Measurements from ENCODE around the gene CBY3.
A peak's percentile ranks its signal among the peaks of the same experiment; 100 is the strongest.
"Not testable (repeated sequence)": the region's sequence is repeated elsewhere in the genome, so short reads cannot be mapped to it uniquely, and the experiment has no call there.

Gene CBY3

GRCh38 chr5:179679014-179679674 is 1.7 kb downstream of the CBY3 start:
- peak; percentile 45 for DNase-seq (ENCODE audit: low spot score)
- peak overlapping the region; percentile 83 for H3K27ac ChIP-seq

GRCh38 chr5:179678223-179679013 is 2.4 kb downstream of the CBY3 start:
- peak; percentile 94 for DNase-seq (ENCODE audit: low spot score)
- ChIA-PET POLR2A (ENCODE audit: low non-redundant PET) (interaction anchor here (0.6 to 1.4 kb wide), 3 partner anchors 19 to 55 kb away, joined by 3 to 4 read pairs (median 4); partner anchors contain the start of gene HNRNPH1), CTCF (interaction anchor here (0.6 to 1.4 kb wide), 6 partner anchors 9 to 312 kb away, joined by 3 to 8 read pairs (median 4); no protein-coding TSS in a partner anchor)
- TF ChIP-seq CTCF (conservative IDR thresholded peaks at IDR 0.05; ENCODE audit: low read depth) = no peak
- H3K27ac ChIP-seq = peak overlapping the region; percentile 83

More at GRCh38 chr5:179679014-179679674, 1.7 kb downstream of the CBY3 start:
- CTCF ChIA-PET = interaction anchor here (0.8 to 1.2 kb wide), 2 partner anchors 41 to 71 kb away, joined by 6 to 8 read pairs; no protein-coding TSS in a partner anchor
- POLR2A ChIA-PET (ENCODE audit: low non-redundant PET) = interaction anchor here (1.4 kb wide), 1 partner anchor 56 kb away, joined by 4 read pairs; the partner anchor contains the start of gene HNRNPH1
- TF ChIP-seq CTCF (conservative IDR thresholded peaks at IDR 0.05; ENCODE audit: low read depth) = no peak; the same call in 1 of the 2 replicates

GRCh38 chr5:179668391-179668790 is 12.4 kb downstream of the CBY3 start:
- no peak overlapping the region for H3K27ac ChIP-seq
- TF ChIP-seq CTCF (conservative IDR thresholded peaks at IDR 0.05; ENCODE audit: low read depth) = no peak
- DNase-seq (ENCODE audit: low spot score) = no peak
- CTCF ChIA-PET = interaction anchor here (0.5 to 1.5 kb wide), 2 partner anchors 10 to 54 kb away, joined by 3 to 5 read pairs; no protein-coding TSS in a partner anchor
- POLR2A ChIA-PET (ENCODE audit: low non-redundant PET) = no interaction called here

- DNase-seq (ENCODE audit: low spot score); POLR2A ChIA-PET (ENCODE audit: low non-redundant PET); H3K27ac ChIP-seq: not testable (repeated sequence)
- CTCF ChIA-PET = interaction anchor here (0.9 kb wide), 1 partner anchor 30 kb away, joined by 3 read pairs; no protein-coding TSS in a partner anchor
These were observed 19.2 kb downstream of the CBY3 start for GRCh38 chr5:179661647-179662046.

GRCh38 chr5:179658179-179658856 is 22.5 kb downstream of the CBY3 start:
- CTCF ChIA-PET = interaction anchor here (0.6 kb wide), 1 partner anchor 81 kb away, joined by 6 read pairs; no protein-coding TSS in a partner anchor
- POLR2A ChIA-PET (ENCODE audit: low non-redundant PET); DNase-seq (ENCODE audit: low spot score): not testable (repeated sequence)
- peak overlapping the region; percentile 88 for H3K27ac ChIP-seq

GRCh38 chr5:179657302-179658178 is 23.3 kb downstream of the CBY3 start:
- DNase-seq (ENCODE audit: low spot score); CTCF ChIA-PET; POLR2A ChIA-PET (ENCODE audit: low non-redundant PET): not testable (repeated sequence)
- peak overlapping the region; percentile 88; the same call in 1 of the 2 replicates for H3K27ac ChIP-seq

- DNase-seq (ENCODE audit: low spot score); CTCF ChIA-PET; POLR2A ChIA-PET (ENCODE audit: low non-redundant PET); H3K27ac ChIP-seq: not testable (repeated sequence)
These were observed 27.7 kb downstream of the CBY3 start for GRCh38 chr5:179653135-179653534.

GRCh38 chr5:179650245-179650644 is 30.6 kb downstream of the CBY3 start:
- DNase-seq (ENCODE audit: low spot score); H3K27ac ChIP-seq; POLR2A ChIA-PET (ENCODE audit: low non-redundant PET); CTCF ChIA-PET: not testable (repeated sequence)

GRCh38 chr5:179649166-179649703 is 31.6 kb downstream of the CBY3 start:
- CTCF ChIA-PET; POLR2A ChIA-PET (ENCODE audit: low non-redundant PET); H3K27ac ChIP-seq; DNase-seq (ENCODE audit: low spot score): not testable (repeated sequence)

All from RWPE1 (cell line).